ENCODE results near the gene PIK3R1.

DNA sequence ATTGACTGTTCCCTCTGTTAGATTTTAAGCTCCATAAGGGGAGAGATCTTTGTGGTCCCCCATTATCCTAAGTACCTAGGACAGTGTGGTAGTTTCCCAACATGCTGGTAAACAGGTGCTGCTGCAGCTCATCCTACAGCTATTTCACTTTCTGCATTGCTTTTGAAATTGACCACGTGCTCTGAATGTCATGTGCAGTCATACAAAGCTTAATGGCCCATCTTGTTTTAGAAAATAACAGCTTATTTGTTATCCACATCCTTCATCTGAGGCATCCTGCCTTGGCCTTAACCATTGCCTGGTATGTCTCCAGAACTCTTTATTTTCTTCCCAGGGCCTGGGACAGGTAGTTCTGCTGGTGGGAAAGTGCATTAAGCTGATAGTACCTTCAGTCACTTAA, 14.7 kb downstream of the PIK3R1 start:
- TF ChIP-seq CTCF (IDR thresholded peaks at IDR 0.05) (no peak), EZH2 (IDR thresholded peaks at IDR 0.05) (no peak), EZH2phosphoT487 (IDR thresholded peaks at IDR 0.05) (no peak)

Measured in neural progenitor cell (in vitro differentiated cells).